Kidney epithelial cell (primary cell): ENCODE measurements around the gene ODC1. TPM values are rescaled to one million over a fixed set of nuclear protein-coding genes. Genes with fewer than 3 reads are reported as not detected.

Experiments used
- DNase-seq: peaks from one replicate; pipeline ENCODE4 v3.0.0-alpha.2; 2010; ENCODE audit warnings: low read depth
- H3K27me3 ChIP-seq: 2 replicates; pipeline ENCODE4 v1.6.0; 2011; ENCODE audit warnings: low read length; ENCODE audit not compliant: control insufficient read depth, insufficient read depth
- H3K36me3 ChIP-seq: 2 replicates; pipeline ENCODE4 v1.5.1; 2011; ENCODE audit warnings: low read length; ENCODE audit not compliant: control insufficient read depth, insufficient read depth
- H3K4me3 ChIP-seq: 2 replicates; pipeline ENCODE4 v1.5.1; 2011; ENCODE audit warnings: low read depth, mild to moderate bottlenecking, control low read depth, low read length
- CTCF ChIP-seq: IDR thresholded peaks from 2 replicates; pipeline ENCODE4 v1.5.1; 2011; ENCODE audit warnings: mild to moderate bottlenecking, moderate library complexity, low read length, control low read depth, inconsistent platforms; ENCODE audit not compliant: insufficient read depth, poor library complexity, severe bottlenecking
- total RNA-seq: library from RNA; depleted of rRNA; stranded (reverse); fragments of >200 nt; gene quantifications from 2 replicates; pipeline ENCODE4 v1.2.3, GENCODE V29; 2015

ODC1 gene
- 354 and 394 TPM in 2 replicates for total RNA-seq

DNA sequence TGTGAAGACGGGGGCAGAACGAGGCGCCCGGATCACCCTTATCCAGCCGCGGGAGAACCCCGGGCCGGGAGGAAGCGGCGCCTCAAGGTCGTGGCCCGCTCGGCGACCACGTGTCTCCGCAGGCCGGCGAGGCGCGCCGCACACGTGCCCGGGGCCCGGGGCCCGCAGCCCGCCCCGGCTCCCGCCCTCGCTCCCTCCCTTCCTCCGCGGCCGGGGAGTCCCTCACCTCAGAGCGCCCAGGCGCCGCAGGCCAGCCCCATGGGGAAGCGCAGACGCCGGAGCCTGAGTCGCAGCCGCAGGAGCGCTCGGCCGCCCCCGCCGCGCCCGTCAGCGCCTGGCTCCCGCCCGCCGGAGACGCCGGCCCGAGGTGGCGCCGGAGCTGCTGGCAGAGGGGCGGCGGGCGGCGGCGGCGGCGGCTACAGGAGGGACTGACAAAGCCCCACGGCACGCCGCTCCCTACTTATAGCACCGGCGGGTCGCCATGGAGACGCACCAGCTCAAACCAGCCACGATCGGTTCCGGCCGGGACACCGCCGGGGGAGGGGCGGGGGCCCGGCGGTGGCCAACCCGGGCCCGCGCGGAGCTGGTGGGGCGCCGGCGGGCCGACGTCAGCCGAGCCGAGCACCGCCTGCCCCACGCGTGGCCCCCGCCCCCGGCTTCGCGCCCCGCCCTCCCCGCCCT, at the start of gene ODC1:
ODC1 (minus strand) TSS at position 433 of the 681 bp plus-strand sequence. CDS start 3,295 bp downstream, outside the sequence.
- Histone ChIP-seq H3K4me3 (peak within 1 kb of the TSS; percentile 79), H3K27me3 (no peaks in the 10 kb centered on the region), H3K36me3 (no peaks in the 10 kb centered on the region)
- peak; percentile 37 for DNase-seq
- no peak for TF ChIP-seq CTCF

DNA sequence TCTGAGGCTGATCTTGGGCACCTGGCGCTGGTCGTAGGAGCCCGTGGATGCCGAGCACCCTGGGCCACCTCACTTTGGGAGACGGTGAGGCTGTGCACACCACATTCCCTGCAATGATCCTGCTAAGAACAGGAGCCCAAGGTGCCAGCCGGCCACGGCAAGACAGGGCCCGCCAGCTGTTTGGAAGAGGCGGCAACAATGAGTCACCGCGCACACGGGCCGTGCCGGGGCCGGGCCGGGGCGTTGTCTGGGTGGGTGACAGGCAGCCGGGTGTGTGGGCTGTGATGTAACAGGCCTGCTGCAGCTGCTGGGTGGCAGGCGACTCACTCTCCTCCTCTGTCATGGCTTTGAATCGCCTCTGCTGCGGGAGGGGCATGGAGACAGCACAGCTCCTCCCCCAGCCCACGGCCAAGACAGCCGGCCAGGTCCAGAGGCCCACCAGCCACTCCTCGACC, 49.7 kb upstream of the ODC1 start:
- peak; percentile 72 for DNase-seq
- peaks cover 5% of the 10 kb centered on the region for H3K27me3 ChIP-seq

GRCh38 chr2:10495988-10496313, 47.8 kb upstream of the ODC1 start:
- Histone ChIP-seq H3K36me3 (no peaks in the 10 kb centered on the region), H3K27me3 (peaks cover 2% of the 10 kb centered on the region), H3K4me3 (no peak overlapping the region)
- TF ChIP-seq CTCF: no peak
- DNase-seq: no peak

More for the DNA sequence above, 49.7 kb upstream of the ODC1 start:
- Histone ChIP-seq H3K4me3 (no peak overlapping the region), H3K36me3 (no peaks in the 10 kb centered on the region)
- no peak for TF ChIP-seq CTCF

GRCh38 chr2:10495311-10495987, 47.3 kb upstream of the ODC1 start:
- H3K4me3 ChIP-seq: no peak overlapping the region
- TF ChIP-seq CTCF: no peak
- peaks cover 2% of the 10 kb centered on the region for H3K27me3 ChIP-seq
- H3K36me3 ChIP-seq: no peaks in the 10 kb centered on the region
- no peak for DNase-seq

DNA sequence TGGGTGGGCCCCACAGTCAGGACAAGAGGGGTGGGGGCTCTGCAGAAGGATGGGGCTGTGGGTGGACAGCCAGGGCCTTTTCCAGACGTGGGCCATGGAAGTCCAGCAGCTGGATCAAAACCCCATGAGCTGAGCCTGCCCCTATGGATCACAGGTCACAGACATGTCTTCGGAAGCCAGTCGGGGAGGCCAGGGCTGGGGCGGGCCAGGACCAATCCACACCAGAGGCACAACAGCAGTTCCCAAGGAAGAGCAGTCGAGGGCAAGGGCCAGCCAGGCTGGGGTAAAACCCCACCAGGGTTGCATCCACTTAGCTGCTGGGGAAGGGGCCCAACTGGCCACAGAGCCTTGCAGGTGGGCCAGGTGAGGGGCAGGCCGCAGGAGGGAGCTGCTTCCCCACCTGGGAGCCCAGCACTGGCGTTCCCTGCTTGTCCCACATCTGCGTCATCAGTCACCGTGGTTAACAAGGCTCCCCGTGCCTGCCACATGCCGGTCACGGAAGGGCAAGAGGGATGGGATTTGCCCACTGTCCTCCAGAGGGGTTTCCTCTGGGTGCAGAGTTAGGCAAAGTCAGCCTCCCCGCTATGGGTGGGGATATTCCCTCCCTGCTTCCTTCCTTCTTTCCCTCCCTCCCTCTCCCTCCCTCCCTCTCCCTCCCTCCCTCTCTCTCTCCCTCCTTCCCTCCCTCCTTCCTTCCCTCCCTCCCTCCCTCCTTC, 46.4 kb upstream of the ODC1 start:
- Histone ChIP-seq H3K27me3 (peaks cover 2% of the 10 kb centered on the region), H3K36me3 (no peaks in the 10 kb centered on the region), H3K4me3 (no peak overlapping the region)
- TF ChIP-seq CTCF: no peak
- DNase-seq: no peak
